NCI-H345 (cell line): Measurements from ENCODE around the gene RNASET2.
"Not testable (repeated sequence)": the region's sequence is repeated elsewhere in the genome, so short reads cannot be mapped to it uniquely, and the experiment has no call there.

Experiments used
- DNase-seq: peaks from one replicate; lab custom pipeline; 2025; lab: John Stamatoyannopoulos, UW

The RNASET2 gene

DNA sequence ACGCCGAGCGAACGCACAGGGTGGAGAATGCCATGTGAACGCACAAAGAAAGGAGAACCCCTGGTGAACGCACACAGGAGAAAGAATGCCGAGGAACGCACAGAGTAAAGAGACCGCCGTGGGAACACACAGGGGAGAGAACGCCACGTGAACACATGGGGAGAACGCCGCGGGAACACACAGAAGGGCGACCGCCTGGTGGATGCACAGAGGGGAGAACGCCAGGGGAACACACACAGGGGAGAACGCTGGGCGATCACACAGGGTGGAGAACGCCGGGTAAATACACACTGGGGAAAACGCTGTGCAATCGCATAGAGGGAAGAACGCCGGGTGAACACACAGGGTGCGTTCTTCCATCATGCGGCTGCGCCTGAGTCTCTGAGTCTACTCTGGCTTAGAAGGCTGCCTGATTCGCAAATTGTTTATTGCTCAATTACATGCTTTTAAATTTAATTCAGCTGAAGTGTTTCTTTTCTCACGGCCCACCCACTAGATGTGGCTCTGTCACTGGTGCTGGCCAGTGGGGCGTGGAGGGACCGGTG lies 54.1 kb downstream of the RNASET2 start:
- no peak for DNase-seq

DNA sequence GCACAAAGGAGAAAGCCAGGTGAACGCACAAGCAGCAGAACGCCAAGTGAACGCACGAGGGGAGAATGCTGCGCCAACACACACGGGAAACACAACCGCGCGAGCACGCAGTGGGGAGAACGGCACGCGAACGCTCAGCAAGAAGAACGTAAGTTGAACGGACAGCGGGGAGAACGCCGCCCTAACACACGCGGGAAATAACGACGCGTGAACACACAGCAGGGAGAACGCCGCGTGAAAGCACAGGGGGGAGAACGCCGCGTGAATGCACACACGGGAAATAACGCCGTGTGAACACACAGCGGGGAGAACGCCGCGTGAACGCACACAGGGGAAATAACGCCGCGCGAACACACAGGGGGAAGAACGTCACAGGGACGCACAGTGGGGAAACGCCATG lies 54.7 kb downstream of the RNASET2 start:
- DNase-seq, result no peak

GRCh38 chr6:166900956-166901607 lies 55.3 kb downstream of the RNASET2 start:
- DNase-seq, result no peak

GRCh38 chr6:166900130-166900708 lies 56.1 kb downstream of the RNASET2 start:
- DNase-seq, result no peak

GRCh38 chr6:166898910-166899309 lies 57.4 kb downstream of the RNASET2 start:
- no peak for DNase-seq

GRCh38 chr6:166894614-166895013 lies 61.7 kb downstream of the RNASET2 start:
- not testable (repeated sequence) for DNase-seq

- DNase-seq, result not testable (repeated sequence)
These were observed 63.9 kb downstream of the RNASET2 start for GRCh38 chr6:166892472-166892871.

GRCh38 chr6:166886773-166887172 lies 69.6 kb downstream of the RNASET2 start:
- not testable (repeated sequence) for DNase-seq

DNA sequence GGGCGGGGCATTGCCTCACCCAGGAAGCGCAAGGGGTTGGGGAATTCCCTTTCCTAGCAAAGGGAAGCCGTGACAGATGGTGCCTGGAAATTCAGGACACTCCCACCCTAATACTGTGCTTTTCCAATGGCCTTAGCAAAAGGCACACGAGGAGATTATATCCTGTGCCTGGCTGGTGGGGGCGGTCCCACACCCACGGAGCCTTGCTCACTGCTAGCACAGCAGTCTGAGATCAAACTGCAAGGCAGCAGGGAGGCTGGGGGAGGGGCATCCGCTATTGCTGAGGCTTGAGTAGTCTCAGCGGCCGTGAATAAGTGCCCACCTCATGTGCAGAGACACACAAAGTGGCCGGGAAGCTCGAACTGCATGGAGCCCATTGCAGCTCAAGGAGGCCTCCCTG lies 71.4 kb downstream of the RNASET2 start:
- DNase-seq, result not testable (repeated sequence)

DNA sequence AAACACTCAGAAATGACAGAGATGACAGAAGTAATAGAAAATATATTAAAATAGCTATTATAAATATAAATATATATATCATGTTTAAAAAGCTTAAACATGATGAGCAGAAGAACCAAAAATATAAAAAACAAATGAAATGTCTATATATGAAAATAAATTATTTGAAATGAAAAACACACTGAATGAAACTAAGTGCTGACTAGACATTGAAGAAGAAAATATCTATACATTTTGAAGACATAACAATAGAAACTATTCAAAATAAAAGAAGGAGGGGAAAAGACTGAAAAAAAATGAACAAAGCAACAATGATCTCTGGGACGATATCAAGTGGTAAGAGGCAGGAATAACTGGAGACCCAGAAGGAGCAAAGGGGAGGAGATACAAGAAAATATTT lies 76.8 kb downstream of the RNASET2 start:
- no peak for DNase-seq
